ENCODE results near the gene MEIS1. TPM values are rescaled to one million over a fixed set of nuclear protein-coding genes. Genes with fewer than 3 reads are reported as not detected.

Gene MEIS1
- total RNA-seq, 1 donor from 2014 or later, result 40.1 TPM

DNA sequence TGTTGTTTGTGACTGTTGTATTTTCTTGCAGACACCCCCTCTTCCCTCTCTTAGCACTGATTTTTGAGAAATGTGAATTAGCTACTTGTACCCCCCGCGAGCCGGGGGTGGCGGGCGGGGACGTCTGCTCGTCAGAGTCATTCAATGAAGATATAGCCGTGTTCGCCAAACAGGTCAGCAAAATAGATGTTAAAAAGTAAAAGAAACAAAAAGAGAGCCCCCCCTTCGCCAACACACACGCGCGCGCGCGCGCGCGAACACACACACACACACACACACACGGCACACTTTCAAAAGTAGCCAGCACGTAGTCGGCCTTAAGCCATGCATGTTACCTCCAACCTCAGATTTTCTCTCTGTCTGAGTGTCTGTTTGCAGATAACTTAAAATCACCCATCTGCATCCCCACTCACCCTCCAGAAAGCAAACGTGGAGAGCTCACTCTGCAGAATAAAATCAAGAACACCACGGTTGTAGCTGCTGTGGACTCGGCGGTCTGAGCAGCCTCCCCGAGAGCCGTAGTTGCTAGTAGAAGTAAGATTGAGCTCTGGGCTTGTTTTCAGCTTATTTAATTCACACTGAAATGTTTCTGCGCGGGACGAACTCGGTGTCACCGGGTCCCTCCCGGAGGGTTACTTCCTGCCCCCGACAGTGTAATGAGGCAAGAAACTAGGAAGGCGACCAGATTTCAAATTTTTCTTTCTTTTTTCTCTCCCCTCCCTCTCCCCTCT lies 5.1 kb downstream of the MEIS1 start:
- ATAC-seq, result no peak
- intact Hi-C loops (cut with DNase I), result loop anchor here (5.0 to 10.0 kb wide), 4 partner anchors 37 to 1125 kb away; partner anchors contain the start of gene ETAA1
- DNase-seq (ENCODE audit: missing footprints), result no peak

DNA sequence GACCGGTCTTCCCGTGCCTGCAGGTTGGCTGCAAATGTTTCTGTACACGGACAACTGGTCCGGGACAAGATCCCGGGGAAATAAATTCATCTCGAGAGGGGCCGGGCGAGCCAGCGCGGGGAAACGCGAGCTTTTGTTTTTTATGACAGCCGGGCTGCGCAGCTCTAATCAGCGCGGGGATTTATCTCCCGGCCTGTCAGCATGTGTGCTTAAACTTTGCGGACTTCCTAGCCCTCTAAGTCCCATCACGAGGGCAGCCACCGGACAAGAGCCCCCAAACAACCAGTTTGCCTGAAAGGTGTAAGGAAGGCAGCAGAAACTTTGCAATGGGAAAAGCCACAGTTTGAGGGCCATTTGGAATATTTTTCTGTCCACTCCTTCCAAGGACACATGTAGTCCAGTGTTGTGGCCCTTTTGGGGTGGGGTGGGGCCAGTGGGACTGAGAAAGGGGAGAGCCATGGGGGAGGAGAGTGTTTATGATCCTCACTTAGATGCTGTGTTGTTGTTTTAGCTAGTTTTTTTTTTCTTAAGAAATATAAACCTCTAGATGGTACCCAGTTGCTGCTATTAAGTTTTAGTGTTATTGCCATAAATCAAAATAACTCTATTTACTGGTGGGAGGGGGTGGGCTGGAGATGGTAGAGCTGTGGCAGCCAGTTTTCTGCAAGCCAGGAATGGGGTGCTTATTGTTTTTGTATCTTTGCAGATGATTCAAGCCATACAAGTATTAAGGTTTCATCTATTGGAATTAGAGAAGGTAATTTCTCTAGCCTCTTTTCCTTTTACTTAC lies 6.0 kb downstream of the MEIS1 start:
- intact Hi-C loops (cut with DNase I), result loop anchor here (5.0 kb wide), 1 partner anchor 36 kb away; no protein-coding TSS in a partner anchor
- no peak for ATAC-seq
- DNase-seq (ENCODE audit: missing footprints), result no peak

DNA sequence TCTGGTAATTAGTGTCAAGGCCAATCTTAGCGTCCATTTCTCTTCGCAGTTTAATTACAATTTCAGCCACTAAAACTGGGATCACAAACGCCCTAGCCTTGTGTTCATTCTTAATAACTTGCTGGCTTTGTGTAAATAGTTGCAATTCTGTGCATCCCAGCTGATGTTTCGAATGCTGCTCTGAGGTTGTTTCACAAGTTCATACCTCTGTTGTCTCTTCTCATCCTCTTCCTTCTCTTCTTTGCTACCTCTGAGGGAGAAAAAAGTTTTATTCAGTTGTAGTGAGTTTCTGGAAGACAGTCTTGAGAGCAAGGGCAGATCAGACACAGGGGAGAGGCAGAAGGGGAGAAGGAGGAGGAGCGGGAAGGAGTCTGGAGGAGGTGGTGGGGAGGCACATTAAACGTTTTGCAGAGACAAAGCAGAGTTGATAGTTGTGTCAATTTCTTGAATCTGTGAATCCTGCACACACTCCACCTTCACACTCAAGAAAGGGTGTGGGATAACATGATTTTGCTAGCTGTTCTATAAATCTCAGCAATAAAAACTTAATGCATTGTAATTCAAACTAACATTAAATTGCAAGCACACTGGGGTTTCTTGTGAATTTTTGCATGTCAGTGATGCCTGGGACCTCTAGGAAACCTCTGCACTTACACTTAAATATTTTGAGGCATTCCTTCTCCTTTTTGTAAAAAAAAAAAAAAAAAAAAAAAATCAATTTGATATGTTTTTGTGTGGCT lies 6.8 kb downstream of the MEIS1 start:
- intact Hi-C loops (cut with DNase I), result loop anchor here (5.0 kb wide), 1 partner anchor 36 kb away; no protein-coding TSS in a partner anchor
- no peak for DNase-seq (ENCODE audit: missing footprints)
- no peak for ATAC-seq

DNA sequence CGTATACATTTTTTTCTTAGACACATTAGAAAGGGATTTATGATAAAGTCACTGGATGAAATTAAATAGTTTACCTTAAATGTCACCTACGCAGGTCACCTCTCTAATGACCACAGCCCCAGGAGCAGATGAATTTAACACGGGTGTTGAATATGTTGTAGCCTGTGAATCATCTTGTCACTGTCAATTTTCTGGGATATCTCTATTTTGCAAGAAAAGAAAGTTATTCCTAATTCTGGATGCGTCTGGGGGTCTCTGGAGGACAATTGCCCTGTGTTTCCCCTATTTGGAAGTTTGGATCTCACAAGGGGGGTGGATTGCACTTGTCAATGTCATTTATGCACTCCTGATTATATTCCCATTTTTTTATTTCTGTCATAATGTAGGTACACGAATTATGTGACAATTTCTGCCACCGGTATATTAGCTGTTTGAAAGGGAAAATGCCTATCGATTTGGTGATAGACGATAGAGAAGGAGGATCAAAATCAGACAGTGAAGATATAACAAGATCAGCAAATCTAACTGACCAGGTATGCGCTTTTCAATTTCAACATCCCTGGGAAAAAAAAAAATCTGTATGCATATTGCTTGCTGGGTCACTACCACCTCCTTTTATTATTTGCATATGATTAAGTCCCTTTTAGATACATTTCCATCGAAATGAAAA lies 7.7 kb downstream of the MEIS1 start:
- DNase-seq (ENCODE audit: missing footprints), result no peak
- intact Hi-C loops (cut with DNase I), result loop anchor here (5.0 kb wide), 1 partner anchor 35 kb away; no protein-coding TSS in a partner anchor
- no peak for ATAC-seq

DNA sequence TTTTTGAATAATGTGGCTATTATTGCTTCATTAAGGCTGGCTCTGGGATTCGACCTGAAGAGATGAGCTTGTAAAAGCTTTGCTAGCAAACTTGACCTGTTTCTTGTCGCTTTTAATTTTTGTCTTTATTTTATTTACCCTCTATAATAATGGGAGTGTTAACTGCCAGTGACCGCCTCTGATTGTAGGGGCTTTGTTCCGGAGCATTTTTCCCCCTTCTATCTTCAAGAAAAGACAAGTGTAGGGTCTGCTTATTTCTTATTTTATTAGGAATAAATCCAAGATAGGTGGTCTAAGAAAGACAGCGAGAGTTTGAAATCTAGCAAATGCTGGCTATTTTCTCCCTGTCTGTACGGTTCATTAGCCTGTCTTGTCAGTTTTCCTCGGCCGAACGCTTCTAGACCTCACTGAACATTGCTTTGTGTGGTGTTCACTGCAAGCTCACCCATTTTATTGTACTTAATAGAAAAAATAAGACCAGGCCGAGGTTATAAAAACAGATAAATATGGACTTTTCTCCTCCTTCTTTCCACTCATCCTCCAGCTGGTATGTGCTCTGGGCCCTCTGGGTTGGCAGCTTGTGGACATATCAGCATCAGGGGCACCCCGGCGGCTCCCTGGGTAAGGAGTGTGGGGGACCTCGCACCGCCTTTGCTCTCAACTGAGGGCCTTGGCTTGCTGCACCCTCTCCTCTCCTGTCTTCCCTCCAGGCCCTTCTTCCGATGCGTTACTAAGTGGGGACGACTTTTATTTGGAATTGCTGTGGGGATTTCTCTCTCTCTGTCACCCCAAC lies 8.5 kb downstream of the MEIS1 start:
- no peak for DNase-seq (ENCODE audit: missing footprints)
- intact Hi-C loops (cut with DNase I), result loop anchor here (5.0 kb wide), 1 partner anchor 34 kb away; no protein-coding TSS in a partner anchor

DNA sequence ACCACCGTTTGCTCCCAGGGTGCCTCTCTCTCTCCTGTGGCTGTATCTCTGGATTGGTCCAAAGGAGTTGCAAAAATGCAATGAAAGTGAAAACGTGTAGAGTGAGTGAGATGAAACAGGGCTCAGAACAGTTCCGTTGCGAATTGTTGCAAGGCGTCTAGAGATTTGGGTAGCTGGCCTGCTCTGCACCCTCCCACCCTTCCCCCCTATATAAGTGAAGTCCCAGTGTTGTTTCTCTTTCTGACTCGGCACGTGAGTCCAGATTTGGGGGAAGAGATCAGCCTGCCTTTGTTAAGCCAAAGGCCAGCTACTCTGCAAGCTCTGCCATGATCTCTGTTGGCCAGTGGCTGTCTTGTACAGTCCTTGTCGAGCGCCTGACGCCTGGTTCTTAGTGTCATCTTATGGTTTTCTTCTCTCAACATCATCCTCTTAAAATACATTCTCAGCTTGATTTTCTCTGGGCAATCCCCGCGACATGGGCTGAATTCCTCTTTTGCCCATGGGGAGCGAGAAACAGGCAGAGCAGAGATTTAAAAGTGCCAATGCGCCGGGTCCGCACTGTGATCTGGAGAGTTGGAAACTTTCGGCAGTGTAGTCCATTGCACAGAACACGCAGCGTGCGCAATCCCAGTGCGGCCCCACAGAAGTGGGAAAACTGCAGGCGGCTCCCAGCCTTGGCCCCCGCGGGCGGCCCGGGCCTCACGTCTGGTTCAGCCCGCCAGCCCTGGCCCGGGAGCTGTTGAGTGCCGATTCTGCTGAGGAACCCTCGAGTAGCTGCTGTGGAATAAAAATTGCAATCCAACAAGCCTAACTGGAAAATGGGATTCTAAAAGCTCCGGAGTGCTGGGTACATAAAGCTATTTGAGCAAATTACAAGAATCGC lies 9.3 kb downstream of the MEIS1 start:
- no peak for DNase-seq (ENCODE audit: missing footprints)
- no peak for ATAC-seq

More for the DNA sequence above, 8.5 kb downstream of the MEIS1 start:
- ATAC-seq, result no peak

DNA sequence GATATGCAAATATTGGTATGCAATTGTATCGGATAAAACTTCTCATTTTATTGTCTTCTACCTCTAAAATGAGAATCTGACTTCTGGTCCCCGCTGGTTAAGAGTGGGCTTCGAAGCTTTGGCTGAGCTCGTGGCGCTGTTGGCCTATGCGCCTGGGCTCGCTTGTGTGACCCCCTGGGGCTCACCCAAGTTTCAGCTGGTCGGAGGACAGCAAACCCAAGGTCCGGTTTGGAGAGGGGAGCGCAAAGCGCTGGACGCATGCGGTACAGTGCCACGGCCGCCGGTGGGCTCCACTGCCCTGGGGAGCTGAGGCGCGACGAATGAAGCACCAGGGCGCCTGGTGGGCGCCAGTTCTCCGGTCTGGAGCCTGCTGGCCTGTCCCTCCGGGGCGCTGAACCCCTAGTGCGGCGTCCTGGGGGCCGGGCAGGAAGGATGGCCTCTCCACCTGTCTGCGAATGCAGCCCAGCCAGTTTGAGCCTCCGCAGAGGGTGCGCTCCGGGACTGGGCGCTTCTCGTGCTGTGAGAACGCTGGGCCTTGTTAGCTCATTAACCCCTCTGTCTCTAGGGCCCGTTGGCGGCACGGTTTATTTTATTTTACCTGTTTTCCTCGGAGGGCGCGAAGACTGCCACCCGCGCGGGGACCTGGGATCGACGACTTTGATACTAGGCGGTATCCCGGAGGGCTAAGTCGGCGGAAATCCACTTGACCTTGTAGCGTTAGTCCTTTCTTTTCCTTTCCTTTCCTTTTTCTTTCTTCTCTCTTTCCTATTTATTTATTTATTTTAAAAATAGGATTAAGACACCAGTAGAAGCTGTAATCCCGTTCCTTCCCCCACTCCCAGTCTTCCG lies 10.4 kb downstream of the MEIS1 start:
- ATAC-seq (peak; percentile 59), DNase-seq (ENCODE audit: missing footprints) (no peak)
- intact Hi-C loops (cut with DNase I), result no loop called here

More for the DNA sequence above, 9.3 kb downstream of the MEIS1 start:
- intact Hi-C loops (cut with DNase I), result loop anchor here (5.0 kb wide), 1 partner anchor 33 kb away; no protein-coding TSS in a partner anchor

DNA sequence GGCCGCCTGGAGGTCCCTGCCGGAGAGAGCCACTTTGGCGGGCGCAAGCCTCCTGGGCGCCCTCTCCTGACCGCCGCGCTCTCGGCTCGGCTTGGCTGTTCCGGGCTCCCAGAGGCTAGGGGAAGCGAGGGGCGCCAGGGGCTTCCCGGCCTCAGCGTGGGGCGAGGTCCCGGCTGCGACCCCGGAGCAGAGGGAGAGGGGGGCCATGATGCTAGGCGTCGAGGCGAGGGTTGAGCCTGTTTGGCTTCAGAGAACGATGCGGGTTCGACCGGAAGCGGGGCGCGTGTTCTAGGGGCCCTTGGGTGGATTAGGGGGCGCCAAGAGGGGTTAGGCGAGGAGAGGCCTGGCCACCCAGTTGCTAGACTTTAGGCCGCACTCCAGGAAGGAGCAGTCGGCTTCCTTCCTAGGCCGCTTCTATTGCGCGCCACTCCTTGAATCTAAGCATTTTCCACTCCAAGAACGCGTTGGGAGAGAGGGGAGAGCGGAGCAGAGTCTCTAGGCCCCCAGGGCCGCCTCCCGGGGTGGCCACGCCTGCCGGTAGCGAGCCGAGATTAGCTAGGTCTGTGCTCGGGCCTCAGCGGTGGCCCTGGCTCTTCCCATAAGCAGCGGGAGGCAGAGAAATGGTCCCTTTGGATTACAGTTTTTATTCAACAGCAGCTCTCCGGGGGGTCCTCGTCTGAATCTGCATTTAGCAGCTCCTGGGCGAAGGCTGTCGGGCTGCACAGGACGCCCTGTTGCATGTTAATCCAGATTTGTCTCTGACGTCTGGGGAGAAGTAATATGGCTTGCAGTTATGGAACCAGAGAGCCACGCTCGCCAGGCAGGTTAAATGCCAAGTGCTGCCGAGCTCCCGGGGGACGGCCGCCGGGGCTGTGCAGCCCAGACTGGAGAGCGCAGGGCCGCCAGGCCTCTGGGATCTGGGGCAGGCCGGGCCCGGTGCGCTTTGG lies 11.3 kb downstream of the MEIS1 start:
- DNase-seq (ENCODE audit: missing footprints), result peak; percentile 76
- intact Hi-C loops (cut with DNase I), result no loop called here
- peak; percentile 68 for ATAC-seq

DNA sequence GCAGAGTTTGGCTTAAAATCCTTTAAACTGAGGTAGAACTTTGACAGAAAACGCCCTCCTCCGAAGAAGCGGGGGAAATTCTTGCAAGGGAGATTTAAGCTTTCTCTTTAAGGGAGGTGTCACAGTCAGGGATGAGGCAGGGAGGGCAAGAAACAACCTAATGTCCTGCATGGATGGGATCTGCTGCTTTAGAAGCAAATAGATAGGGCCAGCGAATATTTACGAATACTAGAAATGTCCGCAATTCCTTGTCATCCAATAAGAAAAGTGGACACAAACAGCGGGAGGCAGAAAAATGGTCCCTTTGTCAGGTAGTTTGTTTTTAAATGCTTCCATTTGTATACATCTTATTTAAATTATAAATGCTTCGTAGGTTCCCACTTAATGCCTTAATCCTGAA lies 12.0 kb downstream of the MEIS1 start:
- ATAC-seq, result no peak
- intact Hi-C loops (cut with DNase I), result no loop called here
- DNase-seq (ENCODE audit: missing footprints), result no peak

DNA sequence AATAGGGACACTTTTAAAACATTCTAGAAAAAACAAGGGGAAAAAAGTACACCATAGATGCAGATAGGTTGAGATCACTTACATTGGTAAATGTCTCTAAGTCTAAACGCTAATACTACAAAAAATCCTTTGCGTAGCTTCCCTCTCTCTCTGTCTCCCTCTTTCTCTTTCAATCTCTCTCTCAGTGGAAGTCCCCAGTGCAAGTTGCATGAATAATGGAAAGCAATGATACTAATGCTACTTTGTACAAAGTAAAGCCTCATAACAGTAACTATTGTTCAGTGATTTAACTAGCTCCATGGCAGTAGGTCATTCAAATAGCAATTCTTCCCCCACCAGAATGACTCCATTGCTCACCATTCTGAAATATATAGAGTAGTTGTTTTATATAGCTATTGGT lies 12.8 kb downstream of the MEIS1 start:
- no peak for ATAC-seq
- no peak for DNase-seq (ENCODE audit: missing footprints)
- intact Hi-C loops (cut with DNase I), result no loop called here

DNA sequence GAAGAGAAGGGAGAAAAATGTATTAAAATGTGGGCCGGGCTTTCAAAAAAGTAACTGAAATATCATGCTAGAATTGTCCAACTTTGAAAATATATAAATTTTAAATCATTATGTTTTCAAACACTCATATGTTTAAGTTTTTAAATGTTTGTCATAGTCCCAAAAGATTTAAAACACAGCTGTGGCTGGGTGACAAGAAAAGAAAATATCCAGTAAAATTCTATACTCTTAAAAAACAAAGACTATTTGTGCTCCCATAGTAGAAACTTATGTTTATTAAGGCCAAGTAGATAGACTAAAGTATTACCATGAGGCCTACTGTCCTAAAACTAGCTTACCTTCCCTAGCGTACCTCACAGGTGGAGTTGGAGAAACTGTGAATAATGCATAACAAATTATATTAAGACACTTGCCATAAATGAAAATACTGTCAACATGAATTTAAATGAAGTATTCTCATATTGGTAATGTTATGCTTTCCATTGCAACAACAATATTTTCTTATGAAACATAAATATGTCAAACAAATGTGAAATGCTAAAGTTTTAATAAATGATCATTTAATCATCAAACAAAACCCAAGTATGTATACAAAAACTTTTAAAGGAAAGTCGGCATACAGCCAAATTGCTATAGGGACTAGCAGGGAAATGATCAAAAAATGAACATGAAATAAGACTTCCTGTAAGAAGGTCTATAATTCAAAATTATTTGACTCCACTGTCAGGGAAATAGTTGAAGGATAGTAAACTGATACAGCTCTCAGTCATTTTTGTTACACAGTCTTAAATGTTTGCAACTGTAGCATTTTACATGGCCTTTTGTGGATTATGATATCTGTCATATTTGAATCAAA lies 13.4 kb downstream of the MEIS1 start:
- ATAC-seq (no peak), DNase-seq (ENCODE audit: missing footprints) (no peak)
- intact Hi-C loops (cut with DNase I), result no loop called here

DNA sequence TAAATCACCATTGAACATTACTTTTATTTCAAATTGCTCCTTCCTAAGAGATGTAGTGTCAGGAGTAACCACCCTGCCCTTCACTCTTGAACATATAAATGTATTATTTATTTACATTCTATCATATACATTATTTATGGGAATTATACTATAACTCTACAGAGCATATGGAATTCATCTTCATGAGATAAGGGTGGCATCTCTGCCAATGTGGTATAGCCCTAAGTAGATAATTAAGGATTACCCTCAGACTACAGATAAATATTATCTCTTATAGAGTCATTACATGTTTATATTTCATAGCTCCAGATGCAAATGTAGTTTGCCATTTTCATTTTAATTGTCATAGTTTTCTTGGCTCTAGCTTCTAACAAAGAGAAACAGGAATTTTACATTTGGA lies 17.3 kb downstream of the MEIS1 start:
- ATAC-seq (no peak), DNase-seq (ENCODE audit: missing footprints) (no peak)
- intact Hi-C loops (cut with DNase I), result no loop called here

DNA sequence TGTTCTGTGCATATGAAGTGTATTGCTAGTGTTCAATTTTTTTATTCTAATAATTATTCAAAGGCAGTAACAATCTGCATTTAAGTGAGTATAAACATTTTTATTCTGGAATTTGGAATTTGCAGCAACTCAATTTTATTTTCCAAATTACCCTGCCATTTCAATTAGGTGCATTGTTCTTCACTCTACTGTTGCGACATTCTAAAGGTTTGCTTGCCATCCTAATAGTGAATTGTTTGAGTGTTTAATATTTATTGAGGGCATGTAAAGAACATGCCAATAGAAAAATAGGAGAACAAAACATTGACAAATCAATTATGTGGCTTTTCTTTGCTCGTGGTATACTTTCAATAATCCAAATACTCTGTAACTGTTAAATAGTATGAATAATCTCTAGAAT lies 18.0 kb downstream of the MEIS1 start:
- ATAC-seq, result no peak
- intact Hi-C loops (cut with DNase I), result no loop called here
- no peak for DNase-seq (ENCODE audit: missing footprints)

DNA sequence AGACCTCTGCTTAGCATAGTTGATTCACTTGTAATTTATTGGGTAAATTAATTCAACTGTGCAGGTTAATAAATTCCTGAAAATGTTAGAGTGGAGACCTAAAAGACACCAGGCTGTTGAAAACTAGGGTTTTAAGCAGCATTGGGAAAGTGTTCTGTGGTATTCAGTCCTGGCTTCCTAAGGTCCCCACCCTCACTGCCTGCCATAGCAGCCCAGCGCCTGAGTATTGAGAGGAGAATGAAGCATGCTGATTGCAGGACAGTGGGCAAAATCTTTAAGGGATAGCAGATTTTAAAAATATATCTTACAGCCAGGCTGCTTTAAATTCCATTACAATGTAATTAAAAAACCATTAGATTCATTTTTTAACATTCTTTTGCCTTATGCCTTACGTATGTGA lies 20.6 kb downstream of the MEIS1 start:
- DNase-seq (ENCODE audit: missing footprints) (no peak), ATAC-seq (no peak)
- intact Hi-C loops (cut with DNase I), result no loop called here

All from Right ventricle myocardium inferior (tissue), 1 donor.